Nephron (organoid): ENCODE measurements around the gene AP5B1.

ENCODE experiments used
- H3K27ac Mint-ChIP-seq, 3 experiments: 2 replicates each; pipeline ENCODE4 v1.8.0; 2020; ENCODE audit warnings: mixed read lengths in 3 of 3, mild to moderate bottlenecking in 2 of 3, moderate library complexity in 1 of 3
- H3K27me3 Mint-ChIP-seq: 2 replicates; pipeline ENCODE4 v1.8.0; 2021; ENCODE audit warnings: low read depth, mild to moderate bottlenecking, moderate library complexity, mixed read lengths
- H3K36me3 Mint-ChIP-seq: 2 replicates; pipeline ENCODE4 v1.8.0; 2020; ENCODE audit warnings: low read depth, mixed read lengths
- H3K4me1 Mint-ChIP-seq: 2 replicates; pipeline ENCODE4 v1.8.0; 2020; ENCODE audit warnings: mixed read lengths
- H3K4me3 Mint-ChIP-seq, 3 experiments: 2 replicates each; pipeline ENCODE4 v1.8.0; 2020; ENCODE audit warnings: mild to moderate bottlenecking in 3 of 3, mixed read lengths in 3 of 3, moderate library complexity in 2 of 3
- H3K9me3 Mint-ChIP-seq: 2 replicates; pipeline ENCODE4 v1.8.0; 2020; ENCODE audit warnings: mixed read lengths
- CTCF ChIP-seq, 3 experiments: fragments of 200-600 bp; sonication (generic); IDR thresholded peaks; one replicate each; pipeline ENCODE4 v1.5.0; 2021; ENCODE audit warnings: antibody characterized with exemption in 3 of 3; ENCODE audit not compliant: unreplicated experiment in 3 of 3

Gene AP5B1

GRCh38 chr11:65817835-65818680, 37.3 kb upstream of the AP5B1 start:
- Mint-ChIP-seq H3K9me3 (no peaks in the 10 kb centered on the region), H3K4me1 (peaks cover 5% of the 10 kb centered on the region), H3K4me3 (peak overlapping the region; percentile 84 to 91 (median 88)), H3K27me3 (no peaks in the 10 kb centered on the region), H3K27ac (peak overlapping the region; percentile 49 to 95 (median 92)), H3K36me3 (peaks cover 4% of the 10 kb centered on the region)
- peak; percentile 100 for TF ChIP-seq CTCF (IDR thresholded peaks at IDR 0.05; ENCODE audit: unreplicated experiment in 3 of 3)

- Mint-ChIP-seq H3K4me3 (peak overlapping the region; percentile 84 to 91 (median 88)), H3K27ac (peak overlapping the region; percentile 49 to 95 (median 92)), H3K27me3 (no peaks in the 10 kb centered on the region), H3K9me3 (no peaks in the 10 kb centered on the region), H3K4me1 (peaks cover 5% of the 10 kb centered on the region), H3K36me3 (peaks cover 4% of the 10 kb centered on the region)
- no peak for TF ChIP-seq CTCF (IDR thresholded peaks at IDR 0.05; ENCODE audit: unreplicated experiment in 3 of 3)
Measured at GRCh38 chr11:65817312-65817834, 36.6 kb upstream of the AP5B1 start.

- TF ChIP-seq CTCF (IDR thresholded peaks at IDR 0.05; ENCODE audit: unreplicated experiment in 3 of 3) = no peak
- peak overlapping the region; percentile 1 to 28 (median 19) for H3K27ac Mint-ChIP-seq
- H3K36me3 Mint-ChIP-seq = peaks cover 4% of the 10 kb centered on the region
- no peaks in the 10 kb centered on the region for H3K27me3 Mint-ChIP-seq
- peaks cover 5% of the 10 kb centered on the region for H3K4me1 Mint-ChIP-seq
- no peaks in the 10 kb centered on the region for H3K9me3 Mint-ChIP-seq
- H3K4me3 Mint-ChIP-seq = peak overlapping the region; percentile 84 to 91 (median 88)
Measured at GRCh38 chr11:65816696-65817095, 35.9 kb upstream of the AP5B1 start.

GRCh38 chr11:65814986-65815565, 34.3 kb upstream of the AP5B1 start:
- peaks cover 4% of the 10 kb centered on the region for H3K36me3 Mint-ChIP-seq
- no peaks in the 10 kb centered on the region for H3K9me3 Mint-ChIP-seq
- H3K4me1 Mint-ChIP-seq = peaks cover 5% of the 10 kb centered on the region
- H3K27ac Mint-ChIP-seq = no peak overlapping the region
- no peak for TF ChIP-seq CTCF (IDR thresholded peaks at IDR 0.05; ENCODE audit: unreplicated experiment in 3 of 3)
- no peaks in the 10 kb centered on the region for H3K27me3 Mint-ChIP-seq
- H3K4me3 Mint-ChIP-seq = no peak overlapping the region

- H3K4me1 Mint-ChIP-seq = peaks cover 5% of the 10 kb centered on the region
- no peaks in the 10 kb centered on the region for H3K27me3 Mint-ChIP-seq
- H3K4me3 Mint-ChIP-seq = peak overlapping the region in 1 of 3 experiments; percentile 4
- H3K36me3 Mint-ChIP-seq = peaks cover 4% of the 10 kb centered on the region
- H3K27ac Mint-ChIP-seq = no peak overlapping the region
- no peak for TF ChIP-seq CTCF (IDR thresholded peaks at IDR 0.05; ENCODE audit: unreplicated experiment in 3 of 3)
- H3K9me3 Mint-ChIP-seq = no peaks in the 10 kb centered on the region
Measured at GRCh38 chr11:65814131-65814985, 33.6 kb upstream of the AP5B1 start.
